Measurements from ENCODE around the gene SPIN2A. TPM values are rescaled to one million over a fixed set of nuclear protein-coding genes. Genes with fewer than 3 reads are reported as not detected.
"Not testable (repeated sequence)": the region's sequence is repeated elsewhere in the genome, so short reads cannot be mapped to it uniquely, and the experiment has no call there.

SPIN2A gene
- total RNA-seq, 1 experiment from 2014 or later: 0.91 TPM

GRCh38 chrX:57121816-57122215 lies 15.4 kb downstream of the SPIN2A start:
- DNase-seq: no peak
- Histone ChIP-seq H3K9me3 (no peaks in the 10 kb centered on the region), H3K4me3 (ENCODE audit: low read depth, low read length) (peak overlapping the region; percentile 84), H3K27me3 (replicated peaks; ENCODE audit: control insufficient read depth, insufficient read depth, low read length) (no peaks in the 10 kb centered on the region), H3K4me1 (no peaks in the 10 kb centered on the region), H3K36me3 (ENCODE audit: control insufficient read depth, insufficient read depth, low read length) (no peaks in the 10 kb centered on the region)
- H3K4me3 Mint-ChIP-seq (ENCODE audit: unreplicated experiment): peak overlapping the region; percentile 97
- ChIA-PET CTCF (no interaction called here), POLR2A (interaction anchor here (0.8 kb wide), 1 partner anchor 126 kb away, joined by 6 read pairs; the partner anchor contains the start of gene SPIN3)
- peaks cover 20% of the 10 kb centered on the region for H3K36me3 Mint-ChIP-seq (ENCODE audit: insufficient read depth, unreplicated experiment)
- no peaks in the 10 kb centered on the region for H3K27me3 Mint-ChIP-seq (ENCODE audit: insufficient read depth, unreplicated experiment)
- peaks cover 8% of the 10 kb centered on the region for H3K4me1 Mint-ChIP-seq (ENCODE audit: low read depth, unreplicated experiment)
- peak overlapping the region; percentile 95 for H3K27ac Mint-ChIP-seq (ENCODE audit: unreplicated experiment)
- BruUV-seq (replicated peaks): no TSS peak
- no peaks in the 10 kb centered on the region for H3K9me3 Mint-ChIP-seq (ENCODE audit: unreplicated experiment)
- TF ChIP-seq CTCF (IDR thresholded peaks at IDR 0.05; ENCODE audit: insufficient read depth in 1 of 2, low read depth in 1 of 2, low read length in 1 of 2, severe bottlenecking in 1 of 2, unreplicated experiment in 1 of 2): no peak
- intact Hi-C loops (cut with micrococcal nuclease; ENCODE audit: unreplicated experiment): loop anchor here (2.0 to 10.0 kb wide), 2 partner anchors 127 to 163 kb away; partner anchors contain the start of genes FAAH2 and SPIN3

DNA sequence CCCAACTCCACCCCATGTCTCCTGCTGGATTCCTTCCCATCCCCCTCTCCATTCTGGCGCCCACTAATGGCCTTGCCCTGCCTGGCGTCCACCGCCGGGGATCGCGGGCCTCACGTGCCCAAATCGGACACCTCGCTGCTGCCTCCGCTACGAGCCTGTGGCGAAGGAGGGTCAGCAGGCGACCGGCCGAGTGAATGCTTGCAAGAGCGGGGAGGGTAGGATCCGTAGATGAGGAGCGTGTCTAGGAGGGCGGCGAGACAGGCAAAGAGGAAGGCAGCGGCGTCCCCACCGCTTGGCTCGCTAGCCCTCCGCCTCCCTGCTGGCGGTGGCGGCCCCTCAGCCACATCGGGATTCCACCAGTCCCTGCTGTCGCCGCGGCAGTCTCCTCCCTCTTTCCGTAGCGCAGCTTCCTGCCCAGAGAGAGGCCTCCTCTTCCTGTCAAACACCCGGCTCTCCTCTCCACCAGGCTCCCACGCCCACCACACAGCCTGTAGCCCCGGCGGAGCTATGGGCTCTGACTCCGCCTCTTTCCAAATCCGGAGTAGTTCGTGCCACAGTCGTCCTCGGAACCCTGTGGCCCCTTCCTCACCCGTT lies 15.9 kb downstream of the SPIN2A start, which contains the start of gene SPIN2B:
Gene SPIN2B (minus strand): TSS at position 387 of the 594 bp plus-strand sequence.
- Mint-ChIP-seq H3K4me1 (ENCODE audit: low read depth, unreplicated experiment) (peaks cover 8% of the 10 kb centered on the region), H3K27me3 (ENCODE audit: insufficient read depth, unreplicated experiment) (no peaks in the 10 kb centered on the region), H3K36me3 (ENCODE audit: insufficient read depth, unreplicated experiment) (peaks cover 20% of the 10 kb centered on the region), H3K4me3 (ENCODE audit: unreplicated experiment) (peak within 1 kb of the TSS; percentile 97), H3K9me3 (ENCODE audit: unreplicated experiment) (no peaks in the 10 kb centered on the region), H3K27ac (ENCODE audit: unreplicated experiment) (peak within 1 kb of the TSS; percentile 95)
- POLR2A ChIA-PET: interaction anchor here (0.8 kb wide), 1 partner anchor 126 kb away, joined by 6 read pairs; the partner anchor contains the start of gene SPIN3
- CTCF ChIA-PET: no interaction called here
- Histone ChIP-seq H3K36me3 (ENCODE audit: control insufficient read depth, insufficient read depth, low read length) (no peaks in the 10 kb centered on the region), H3K4me3 (ENCODE audit: low read depth, low read length) (peak within 1 kb of the TSS; percentile 84), H3K4me1 (no peaks in the 10 kb centered on the region), H3K27me3 (replicated peaks; ENCODE audit: control insufficient read depth, insufficient read depth, low read length) (no peaks in the 10 kb centered on the region), H3K9me3 (no peaks in the 10 kb centered on the region)
- TF ChIP-seq CTCF (IDR thresholded peaks at IDR 0.05; ENCODE audit: insufficient read depth in 1 of 2, low read depth in 1 of 2, low read length in 1 of 2, severe bottlenecking in 1 of 2, unreplicated experiment in 1 of 2): peak in 1 of 2 experiments; percentile 11
- peak; percentile 85 to 90 for DNase-seq
- intact Hi-C loops (cut with micrococcal nuclease; ENCODE audit: unreplicated experiment): loop anchor here (10.0 kb wide), 1 partner anchor 164 kb away; the partner anchor contains the start of gene FAAH2
- BruUV-seq (replicated peaks): no TSS peak

- peaks cover 20% of the 10 kb centered on the region for H3K36me3 Mint-ChIP-seq (ENCODE audit: insufficient read depth, unreplicated experiment)
- H3K4me1 Mint-ChIP-seq (ENCODE audit: low read depth, unreplicated experiment); DNase-seq; BruUV-seq (replicated peaks); H3K36me3 ChIP-seq (ENCODE audit: control insufficient read depth, insufficient read depth, low read length); H3K9me3 ChIP-seq; H3K4me1 ChIP-seq; H3K9me3 Mint-ChIP-seq (ENCODE audit: unreplicated experiment); H3K27me3 Mint-ChIP-seq (ENCODE audit: insufficient read depth, unreplicated experiment); CTCF ChIA-PET; H3K27me3 ChIP-seq (replicated peaks; ENCODE audit: control insufficient read depth, insufficient read depth, low read length); POLR2A ChIA-PET: not testable (repeated sequence)
- peak overlapping the region; percentile 95 for H3K27ac Mint-ChIP-seq (ENCODE audit: unreplicated experiment)
- H3K4me3 ChIP-seq (ENCODE audit: low read depth, low read length): peak overlapping the region; percentile 84
- intact Hi-C loops (cut with micrococcal nuclease; ENCODE audit: unreplicated experiment): loop anchor here (10.0 kb wide), 1 partner anchor 164 kb away; the partner anchor contains the start of gene FAAH2
- H3K4me3 Mint-ChIP-seq (ENCODE audit: unreplicated experiment): peak overlapping the region; percentile 97
These were observed 16.5 kb downstream of the SPIN2A start for GRCh38 chrX:57120619-57121161.
